Measurements from ENCODE around the gene MAGI2. TPM values are rescaled to one million over a fixed set of nuclear protein-coding genes. Genes with fewer than 3 reads are reported as not detected.

Gene MAGI2
- total RNA-seq, 1 donor from 2014 or later: 3.6 TPM

GRCh38 chr7:78472519-78472918, 980.9 kb downstream of the MAGI2 start:
- ATAC-seq (no peak), DNase-seq (no peak)
- intact Hi-C loops (cut with micrococcal nuclease): no loop called here

GRCh38 chr7:78465894-78466293, 987.6 kb downstream of the MAGI2 start:
- intact Hi-C loops (cut with micrococcal nuclease): no loop called here
- DNase-seq (no peak), ATAC-seq (no peak)

GRCh38 chr7:78463039-78463438, 990.4 kb downstream of the MAGI2 start:
- no peak for ATAC-seq
- intact Hi-C loops (cut with micrococcal nuclease): no loop called here

GRCh38 chr7:78450706-78451105, 1002.8 kb downstream of the MAGI2 start:
- intact Hi-C loops (cut with micrococcal nuclease): no loop called here
- no peak for ATAC-seq
- no peak for DNase-seq

More at GRCh38 chr7:78463039-78463438, 990.4 kb downstream of the MAGI2 start:
- no peak for DNase-seq

- DNase-seq (no peak), ATAC-seq (peak; percentile 72)
- intact Hi-C loops (cut with micrococcal nuclease): no loop called here
Observed at GRCh38 chr7:78448911-78449310, 1004.6 kb downstream of the MAGI2 start.

- intact Hi-C loops (cut with micrococcal nuclease): no loop called here
- DNase-seq: no peak
- no peak for ATAC-seq
Observed at GRCh38 chr7:78444267-78444666, 1009.2 kb downstream of the MAGI2 start.

- DNase-seq (no peak), ATAC-seq (no peak)
- intact Hi-C loops (cut with micrococcal nuclease): no loop called here
Observed at GRCh38 chr7:78443811-78444210, 1009.7 kb downstream of the MAGI2 start.

- intact Hi-C loops (cut with micrococcal nuclease): no loop called here
- no peak for ATAC-seq
- DNase-seq: no peak
Observed at GRCh38 chr7:78441737-78442136, 1011.7 kb downstream of the MAGI2 start.

- no peak for ATAC-seq
- intact Hi-C loops (cut with micrococcal nuclease): no loop called here
- no peak for DNase-seq
Observed at GRCh38 chr7:78438433-78438832, 1015.0 kb downstream of the MAGI2 start.

GRCh38 chr7:78437118-78437517, 1016.3 kb downstream of the MAGI2 start:
- ATAC-seq: no peak
- intact Hi-C loops (cut with micrococcal nuclease): no loop called here
- no peak for DNase-seq

GRCh38 chr7:78435355-78435754, 1018.1 kb downstream of the MAGI2 start:
- no peak for ATAC-seq
- intact Hi-C loops (cut with micrococcal nuclease): no loop called here
- no peak for DNase-seq

GRCh38 chr7:78434281-78434680, 1019.2 kb downstream of the MAGI2 start:
- no peak for ATAC-seq
- intact Hi-C loops (cut with micrococcal nuclease): no loop called here
- no peak for DNase-seq

- intact Hi-C loops (cut with micrococcal nuclease): no loop called here
- DNase-seq: no peak
- no peak for ATAC-seq
Observed at GRCh38 chr7:78433421-78433820, 1020.0 kb downstream of the MAGI2 start.

GRCh38 chr7:78429878-78430277, 1023.6 kb downstream of the MAGI2 start:
- DNase-seq (no peak), ATAC-seq (no peak)
- intact Hi-C loops (cut with micrococcal nuclease): no loop called here

- ATAC-seq: no peak
- no peak for DNase-seq
- intact Hi-C loops (cut with micrococcal nuclease): no loop called here
Observed at GRCh38 chr7:78427209-78427608, 1026.3 kb downstream of the MAGI2 start.

- DNase-seq (no peak), ATAC-seq (no peak)
- intact Hi-C loops (cut with micrococcal nuclease): no loop called here
Observed at GRCh38 chr7:78420001-78420400, 1033.5 kb downstream of the MAGI2 start.

- ATAC-seq (no peak), DNase-seq (no peak)
- intact Hi-C loops (cut with micrococcal nuclease): no loop called here
Observed at GRCh38 chr7:78417180-78417853, 1036.2 kb downstream of the MAGI2 start.

- intact Hi-C loops (cut with micrococcal nuclease): no loop called here
- ATAC-seq (no peak), DNase-seq (no peak)
Observed at GRCh38 chr7:78413568-78413967, 1039.9 kb downstream of the MAGI2 start.

GRCh38 chr7:78412216-78412858, 1041.1 kb downstream of the MAGI2 start:
- intact Hi-C loops (cut with micrococcal nuclease): no loop called here
- DNase-seq (no peak), ATAC-seq (no peak)

- intact Hi-C loops (cut with micrococcal nuclease): no loop called here
- DNase-seq: no peak
- no peak for ATAC-seq
Observed at GRCh38 chr7:78407031-78407430, 1046.4 kb downstream of the MAGI2 start.

GRCh38 chr7:78406531-78406930, 1046.9 kb downstream of the MAGI2 start:
- intact Hi-C loops (cut with micrococcal nuclease): no loop called here
- ATAC-seq (no peak), DNase-seq (no peak)

All from left ventricle myocardium superior (tissue), 1 donor.